ENCODE data around the gene ITGA5. TPM values are rescaled to one million over a fixed set of nuclear protein-coding genes. Genes with fewer than 3 reads are reported as not detected.

Gene ITGA5
- total RNA-seq, 1 donor from 2014 or later, result 152 TPM

GRCh38 chr12:54384591-54385041 lies 34.5 kb downstream of the ITGA5 start, which contains the start of gene ZNF385A:
Gene ZNF385A (minus strand): TSS chr12:54384733. CDS start chr12:54384514, 219 bp downstream.
- Mint-ChIP-seq H3K4me1 (ENCODE audit: low read depth) (no peaks in the 10 kb centered on the region), H3K36me3 (ENCODE audit: low read depth) (no peaks in the 10 kb centered on the region), H3K27ac (ENCODE audit: unreplicated experiment) (no peak within 1 kb of the TSS), H3K4me3 (ENCODE audit: unreplicated experiment) (no peak within 1 kb of the TSS), H3K27me3 (ENCODE audit: low read depth) (no peaks in the 10 kb centered on the region), H3K9me3 (ENCODE audit: low read depth) (no peaks in the 10 kb centered on the region)
- no peak for TF ChIP-seq CTCF (IDR thresholded peaks at IDR 0.05)
- DNase-seq (ENCODE audit: low spot score), result no peak

GRCh38 chr12:54383041-54383609 lies 35.9 kb downstream of the ITGA5 start:
- H3K4me3 Mint-ChIP-seq (ENCODE audit: unreplicated experiment), result no peak overlapping the region
- H3K36me3 Mint-ChIP-seq (ENCODE audit: low read depth), result no peaks in the 10 kb centered on the region
- no peak for TF ChIP-seq CTCF (IDR thresholded peaks at IDR 0.05)
- no peak overlapping the region for H3K27ac Mint-ChIP-seq (ENCODE audit: unreplicated experiment)
- H3K9me3 Mint-ChIP-seq (ENCODE audit: low read depth), result no peaks in the 10 kb centered on the region
- DNase-seq (ENCODE audit: low spot score), result no peak
- H3K4me1 Mint-ChIP-seq (ENCODE audit: low read depth), result peaks cover 11% of the 10 kb centered on the region
- no peaks in the 10 kb centered on the region for H3K27me3 Mint-ChIP-seq (ENCODE audit: low read depth)

- Mint-ChIP-seq H3K27me3 (ENCODE audit: low read depth) (no peaks in the 10 kb centered on the region), H3K27ac (ENCODE audit: unreplicated experiment) (no peak overlapping the region), H3K9me3 (ENCODE audit: low read depth) (no peaks in the 10 kb centered on the region), H3K4me3 (ENCODE audit: unreplicated experiment) (no peak overlapping the region), H3K4me1 (ENCODE audit: low read depth) (peaks cover 23% of the 10 kb centered on the region), H3K36me3 (ENCODE audit: low read depth) (no peaks in the 10 kb centered on the region)
- DNase-seq (ENCODE audit: low spot score), result no peak
- no peak for TF ChIP-seq CTCF (IDR thresholded peaks at IDR 0.05)
Measured at GRCh38 chr12:54381136-54381535, 37.9 kb downstream of the ITGA5 start.

GRCh38 chr12:54379398-54380201 lies 39.5 kb downstream of the ITGA5 start:
- TF ChIP-seq CTCF (IDR thresholded peaks at IDR 0.05), result peak; percentile 100
- Mint-ChIP-seq H3K27ac (ENCODE audit: unreplicated experiment) (peak overlapping the region; percentile 61), H3K9me3 (ENCODE audit: low read depth) (no peaks in the 10 kb centered on the region), H3K4me1 (ENCODE audit: low read depth) (peaks cover 34% of the 10 kb centered on the region), H3K4me3 (ENCODE audit: unreplicated experiment) (peak overlapping the region; percentile 81), H3K27me3 (ENCODE audit: low read depth) (no peaks in the 10 kb centered on the region), H3K36me3 (ENCODE audit: low read depth) (no peaks in the 10 kb centered on the region)
- DNase-seq (ENCODE audit: low spot score), result no peak

- H3K4me3 Mint-ChIP-seq (ENCODE audit: unreplicated experiment), result peak overlapping the region; percentile 81
- H3K36me3 Mint-ChIP-seq (ENCODE audit: low read depth), result no peaks in the 10 kb centered on the region
- H3K27ac Mint-ChIP-seq (ENCODE audit: unreplicated experiment), result peak overlapping the region; percentile 41
- H3K9me3 Mint-ChIP-seq (ENCODE audit: low read depth), result no peaks in the 10 kb centered on the region
- peak; percentile 47 for DNase-seq (ENCODE audit: low spot score)
- TF ChIP-seq CTCF (IDR thresholded peaks at IDR 0.05), result no peak
- H3K27me3 Mint-ChIP-seq (ENCODE audit: low read depth), result no peaks in the 10 kb centered on the region
- peaks cover 41% of the 10 kb centered on the region for H3K4me1 Mint-ChIP-seq (ENCODE audit: low read depth)
Measured at GRCh38 chr12:54378796-54379397, 40.2 kb downstream of the ITGA5 start.

Data from chondrocyte (in vitro differentiated cells).